ENCODE measurements around the gene SULT4A1. TPM values are rescaled to one million over a fixed set of nuclear protein-coding genes. Genes with fewer than 3 reads are reported as not detected.

SULT4A1 gene
- polyA plus RNA-seq, 2 of the 4 experiments (the other 2 are of a cell fraction): not detected

DNA sequence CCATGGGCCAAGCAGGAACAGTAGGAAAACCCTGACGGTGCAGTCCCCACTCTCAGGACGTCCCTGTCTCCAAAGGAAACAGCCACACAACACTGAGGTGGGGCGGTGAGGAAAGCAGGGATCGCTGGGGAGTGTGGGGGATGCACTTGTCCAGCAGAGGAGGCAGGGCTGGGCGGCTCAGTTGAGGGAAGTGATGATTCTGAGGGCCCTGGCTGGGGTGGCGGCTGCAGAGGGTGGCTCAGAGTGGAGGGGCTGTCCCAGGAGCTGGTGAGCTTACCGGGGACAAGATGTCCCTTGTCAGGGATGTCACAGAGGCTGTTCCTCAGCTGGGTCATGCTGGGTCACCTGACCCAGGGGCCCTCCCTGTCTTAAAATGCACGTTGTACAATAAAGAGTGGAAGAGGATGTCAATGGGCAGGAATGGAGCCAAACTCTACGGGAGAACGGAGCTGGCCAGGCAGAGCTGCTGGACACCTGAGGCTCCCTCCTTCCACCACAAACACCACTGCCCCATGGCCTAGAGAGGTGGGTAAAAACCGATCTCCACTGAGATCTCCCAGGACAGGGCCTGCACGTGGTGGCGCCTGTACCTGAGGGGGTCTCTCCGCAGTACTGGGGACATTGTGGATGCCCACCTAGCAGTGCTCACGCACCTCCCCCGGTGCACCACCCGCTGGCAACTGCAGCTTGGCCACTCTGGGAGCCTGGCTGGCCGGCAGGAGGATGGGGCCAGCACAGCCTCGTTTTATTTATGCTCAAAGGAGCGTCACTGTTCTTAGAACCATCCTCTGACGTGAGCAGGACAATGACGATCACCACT lies 40.5 kb downstream of the SULT4A1 start (continued):
- no peak for TF ChIP-seq PHF8 (IDR thresholded peaks at IDR 0.05; ENCODE audit: borderline replicate concordance, low read depth)
- no peak for TF ChIP-seq MAZ (IDR thresholded peaks at IDR 0.05; ENCODE audit: borderline replicate concordance, low read depth, low read length)
- TF ChIP-seq, protein P1, sequence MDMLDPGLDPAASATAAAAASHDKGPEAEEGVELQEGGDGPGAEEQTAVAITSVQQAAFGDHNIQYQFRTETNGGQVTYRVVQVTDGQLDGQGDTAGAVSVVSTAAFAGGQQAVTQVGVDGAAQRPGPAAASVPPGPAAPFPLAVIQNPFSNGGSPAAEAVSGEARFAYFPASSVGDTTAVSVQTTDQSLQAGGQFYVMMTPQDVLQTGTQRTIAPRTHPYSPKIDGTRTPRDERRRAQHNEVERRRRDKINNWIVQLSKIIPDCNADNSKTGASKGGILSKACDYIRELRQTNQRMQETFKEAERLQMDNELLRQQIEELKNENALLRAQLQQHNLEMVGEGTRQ (IDR thresholded peaks at IDR 0.05): no peak
- TF ChIP-seq BHLHE40 (IDR thresholded peaks at IDR 0.05; ENCODE audit: low read depth, low read length): no peak
- TF ChIP-seq CBX2 (IDR thresholded peaks at IDR 0.05; ENCODE audit: borderline replicate concordance, low read depth): no peak
- TF ChIP-seq POLR2A (IDR thresholded peaks at IDR 0.05; ENCODE audit: low read length): no peak
- TF ChIP-seq FOSL2 (IDR thresholded peaks at IDR 0.05): no peak
- TF ChIP-seq FOSL2 (CRISPR knock-in tag; IDR thresholded peaks at IDR 0.05): no peak
- no peak for TF ChIP-seq POLR2AphosphoS2 (conservative IDR thresholded peaks at IDR 0.05; ENCODE audit: low read length)
- no peak for TF ChIP-seq KDM5A (IDR thresholded peaks at IDR 0.05)

DNA sequence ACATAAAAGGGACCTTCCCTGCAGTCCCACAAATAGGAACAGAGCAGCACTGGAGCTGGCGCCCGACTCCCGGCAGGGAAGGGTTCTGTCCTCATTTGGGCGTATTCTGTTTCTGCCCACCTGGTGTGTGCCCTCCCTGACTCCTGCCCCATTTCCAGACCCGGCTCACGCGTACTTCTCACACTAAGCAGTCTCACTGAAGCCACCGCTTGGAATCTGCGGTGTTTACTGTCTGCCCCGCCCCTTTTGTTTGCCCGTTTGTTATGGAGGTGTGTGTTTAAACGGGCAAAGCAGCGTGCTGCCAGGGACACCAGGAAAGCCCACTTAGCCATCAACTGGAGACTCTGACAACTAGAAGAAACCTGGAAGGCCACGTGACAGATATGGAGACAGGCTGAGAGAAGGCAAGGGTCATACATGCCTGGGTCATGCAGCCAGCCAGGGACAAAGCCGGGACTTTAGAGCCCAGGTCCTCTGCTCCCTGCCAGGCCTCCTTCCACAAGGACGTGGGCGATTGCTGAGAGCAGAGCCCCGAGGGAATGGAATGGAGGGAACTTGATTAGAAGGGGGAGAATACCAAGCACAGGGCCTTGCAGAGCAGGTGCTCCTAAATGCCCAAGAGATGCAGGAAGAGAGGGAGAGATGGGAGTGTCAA lies 41.5 kb downstream of the SULT4A1 start:
- Histone ChIP-seq H3K4me3 (no peak overlapping the region), H3K9me3 (no peaks in the 10 kb centered on the region), H3K27ac (no peak overlapping the region), H3K4me1 (peaks cover 17% of the 10 kb centered on the region), H3K4me2 (no peak overlapping the region)
- TF ChIP-seq, protein P2, sequence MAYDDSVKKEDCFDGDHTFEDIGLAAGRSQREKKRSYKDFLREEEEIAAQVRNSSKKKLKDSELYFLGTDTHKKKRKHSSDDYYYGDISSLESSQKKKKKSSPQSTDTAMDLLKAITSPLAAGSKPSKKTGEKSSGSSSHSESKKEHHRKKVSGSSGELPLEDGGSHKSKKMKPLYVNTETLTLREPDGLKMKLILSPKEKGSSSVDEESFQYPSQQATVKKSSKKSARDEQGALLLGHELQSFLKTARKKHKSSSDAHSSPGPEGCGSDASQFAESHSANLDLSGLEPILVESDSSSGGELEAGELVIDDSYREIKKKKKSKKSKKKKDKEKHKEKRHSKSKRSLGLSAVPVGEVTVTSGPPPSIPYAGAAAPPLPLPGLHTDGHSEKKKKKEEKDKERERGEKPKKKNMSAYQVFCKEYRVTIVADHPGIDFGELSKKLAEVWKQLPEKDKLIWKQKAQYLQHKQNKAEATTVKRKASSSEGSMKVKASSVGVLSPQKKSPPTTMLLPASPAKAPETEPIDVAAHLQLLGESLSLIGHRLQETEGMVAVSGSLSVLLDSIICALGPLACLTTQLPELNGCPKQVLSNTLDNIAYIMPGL (CRISPR knock-in tag; IDR thresholded peaks at IDR 0.05; ENCODE audit: borderline replicate concordance): no peak
- TF ChIP-seq HDAC2 (IDR thresholded peaks at IDR 0.05) (no peak), MAZ (IDR thresholded peaks at IDR 0.05; ENCODE audit: borderline replicate concordance, low read depth, low read length) (no peak), BHLHE40 (IDR thresholded peaks at IDR 0.05; ENCODE audit: low read depth, low read length) (no peak), RNF2 (IDR thresholded peaks at IDR 0.05; ENCODE audit: borderline replicate concordance, low read depth) (no peak)
- ATAC-seq: no peak
- no peak for DNase-seq (ENCODE audit: low read depth in 1 of 2, low spot score in 1 of 2)
- WGBS (ENCODE audit: missing lambda C conversion rate): 95% methylated on average over 12 of the region's 18 CpGs
- ChIA-PET CTCF (interaction anchor here (1.5 kb wide), 1 partner anchor 432 kb away, joined by 3 read pairs; no protein-coding TSS in a partner anchor), POLR2A (no interaction called here)
- FAIRE-seq: no peak

DNA sequence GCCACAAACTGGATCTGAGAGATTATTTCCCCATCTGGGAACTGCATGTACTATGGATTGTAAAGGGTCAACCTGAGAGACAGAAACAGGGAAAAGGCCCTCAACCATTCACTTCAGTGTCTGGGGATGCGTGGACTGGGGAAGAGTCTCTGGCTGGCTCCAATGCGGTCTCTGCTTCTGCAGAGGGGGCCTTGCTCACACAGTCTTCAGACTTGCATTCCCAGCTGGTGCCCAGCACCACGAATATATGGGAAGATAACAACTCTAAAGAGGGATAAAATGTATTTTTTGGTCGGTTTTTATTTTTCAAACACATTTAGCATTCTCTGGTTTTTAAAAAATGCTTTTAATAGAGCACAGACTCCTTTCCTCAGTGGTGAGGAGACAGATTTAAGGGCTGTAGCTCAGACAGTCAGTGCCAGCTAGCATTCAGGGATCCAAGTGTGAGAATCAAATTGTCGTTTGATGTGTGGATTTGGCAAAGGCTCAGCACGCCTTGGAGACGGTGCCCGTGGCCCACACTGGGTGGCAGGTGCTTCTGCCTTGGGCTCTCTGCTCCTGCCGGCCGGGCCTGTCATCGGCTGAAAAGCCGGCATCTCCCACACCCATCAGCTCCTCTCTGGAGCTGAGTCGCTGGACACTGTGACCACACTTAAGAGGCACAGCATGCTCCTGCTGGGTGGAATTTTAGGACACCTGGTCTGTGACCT lies 42.2 kb downstream of the SULT4A1 start:
- ATAC-seq (no peak), DNase-seq (ENCODE audit: low read depth in 1 of 2, low spot score in 1 of 2) (no peak), FAIRE-seq (no peak)
- H3K27ac ChIP-seq: no peak overlapping the region
- ChIA-PET POLR2A (no interaction called here), CTCF (interaction anchor here (1.6 kb wide), 1 partner anchor 434 kb away, joined by 3 read pairs; no protein-coding TSS in a partner anchor)
- H3K4me2 ChIP-seq: no peak overlapping the region
- H3K4me3 ChIP-seq: no peak overlapping the region
- WGBS (ENCODE audit: missing lambda C conversion rate): 77% methylated on average over 11 of the region's 13 CpGs
- H3K4me1 ChIP-seq: peaks cover 16% of the 10 kb centered on the region
- TF ChIP-seq HOXB5 (CRISPR knock-in tag; IDR thresholded peaks at IDR 0.05) (no peak), FOXS1 (CRISPR knock-in tag; IDR thresholded peaks at IDR 0.05) (no peak), RNF2 (IDR thresholded peaks at IDR 0.05; ENCODE audit: borderline replicate concordance, low read depth) (no peak)
- TF ChIP-seq, protein P3, sequence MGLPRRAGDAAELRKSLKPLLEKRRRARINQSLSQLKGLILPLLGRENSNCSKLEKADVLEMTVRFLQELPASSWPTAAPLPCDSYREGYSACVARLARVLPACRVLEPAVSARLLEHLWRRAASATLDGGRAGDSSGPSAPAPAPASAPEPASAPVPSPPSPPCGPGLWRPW (IDR thresholded peaks at IDR 0.05): no peak
- no peaks in the 10 kb centered on the region for H3K9me3 ChIP-seq

Measured in A549 (cell line).